Left lung (tissue), 10 donors: ENCODE measurements around the gene DARS2. TPM values are rescaled to one million over a fixed set of nuclear protein-coding genes. Genes with fewer than 3 reads are reported as not detected.
"Not testable (repeated sequence)": the region's sequence is repeated elsewhere in the genome, so short reads cannot be mapped to it uniquely, and the experiment has no call there.

Source experiments
- ATAC-seq: fragments of 200-7000 bp; cut with Tn5 transposase; one replicate; pipeline ENCODE4 v1.9.1; 2020; ENCODE audit warnings: moderate library complexity
- DNase-seq, 4 donors: peaks; one replicate each; pipeline ENCODE4 v3.0.0-alpha.2; 2013 to 2020
- H3K27ac ChIP-seq, 2 donors: fragments of 200-600 bp; sonication (generic) in 1 of 2; one replicate each; pipeline versions ENCODE4 v1.5.0 to v1.8.0; 2020 to 2021
- H3K27me3 ChIP-seq, 2 donors: fragments of 200-600 bp; sonication (generic) in 1 of 2; one replicate each; pipeline versions ENCODE4 v1.5.0 to v1.8.0; 2020 to 2021
- H3K36me3 ChIP-seq, 2 donors: fragments of 200-600 bp; sonication (generic) in 1 of 2; one replicate each; pipeline versions ENCODE4 v1.5.0 to v1.8.0; 2020 to 2021
- H3K4me1 ChIP-seq, 2 donors: fragments of 200-600 bp; one replicate each; pipeline ENCODE4 v1.8.0; 2021
- H3K4me3 ChIP-seq, 2 donors: fragments of 200-600 bp; sonication (generic) in 1 of 2; one replicate each; pipeline versions ENCODE4 v1.5.0 to v1.8.0; 2020 to 2021; ENCODE audit warnings: mild to moderate bottlenecking in 1 of 2
- H3K9me3 ChIP-seq, 2 donors: fragments of 200-600 bp; sonication (generic) in 1 of 2; one replicate each; pipeline versions ENCODE4 v1.5.0 to v1.8.0; 2020 to 2021
- intact Hi-C, 2 donors: fragments of 100-400 bp; cut with DNase I; formaldehyde crosslinking; loops; one replicate each; pipeline versions ENCODE4 v1.11.2 to v1.14.2; 2022
- polyA plus RNA-seq, 6 donors: library from polyadenylated mRNA; unstranded; fragments of 120-200 nt; gene quantifications; one replicate each; pipeline ENCODE4 v1.2.1, GENCODE V29; 2013; ENCODE audit not compliant: insufficient read length in 6 of 6
- total RNA-seq, 2 donors: library from RNA; stranded (reverse); fragmentation: NEBNext Ultra II Directional; extraction: Animal tissue kit (Norgen Biotek cat#: 25700); gene quantifications; one replicate each; pipeline ENCODE4 v1.2.1, GENCODE V29; 2021
- TF ChIP-seq, protein P1 (sequence below), 2 donors: fragments of 200-600 bp; sonication (generic) in 1 of 2; IDR thresholded peaks; one replicate each; pipeline versions ENCODE4 v1.5.0 to v1.8.0; 2021; ENCODE audit warnings: antibody characterized with exemption in 2 of 2
- donor health status: DM: no; HTN: yes; CAD: no.
- donor health status: DM: no; HTN: no; CAD: no.

DARS2 gene
- total and polyA plus RNA-seq, 8 donors, result 19.9 to 24.7 (median 21.3) TPM

DNA sequence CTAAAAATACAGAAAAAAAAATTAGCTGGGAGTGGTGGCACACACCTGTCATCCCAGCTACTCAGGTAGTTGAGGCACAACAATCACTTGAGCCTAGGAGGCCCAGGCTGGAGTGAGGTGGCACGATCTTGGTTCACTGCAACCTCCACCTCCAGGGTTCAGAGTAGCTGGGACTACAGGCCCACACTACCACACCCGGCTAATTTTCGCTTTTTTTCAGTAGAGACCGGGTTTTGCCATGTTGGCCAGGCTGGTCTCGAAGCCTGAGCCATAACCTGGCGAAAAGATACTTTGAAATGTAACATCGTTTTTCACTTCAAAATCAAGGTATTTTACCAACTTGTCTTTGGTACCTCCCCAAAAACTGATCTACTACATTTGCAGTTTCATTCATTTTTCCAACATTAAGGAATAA lies 37.3 kb downstream of the DARS2 start:
- H3K4me3 ChIP-seq, result no peak overlapping the region
- intact Hi-C loops, result no loop called here
- TF ChIP-seq, protein P1, sequence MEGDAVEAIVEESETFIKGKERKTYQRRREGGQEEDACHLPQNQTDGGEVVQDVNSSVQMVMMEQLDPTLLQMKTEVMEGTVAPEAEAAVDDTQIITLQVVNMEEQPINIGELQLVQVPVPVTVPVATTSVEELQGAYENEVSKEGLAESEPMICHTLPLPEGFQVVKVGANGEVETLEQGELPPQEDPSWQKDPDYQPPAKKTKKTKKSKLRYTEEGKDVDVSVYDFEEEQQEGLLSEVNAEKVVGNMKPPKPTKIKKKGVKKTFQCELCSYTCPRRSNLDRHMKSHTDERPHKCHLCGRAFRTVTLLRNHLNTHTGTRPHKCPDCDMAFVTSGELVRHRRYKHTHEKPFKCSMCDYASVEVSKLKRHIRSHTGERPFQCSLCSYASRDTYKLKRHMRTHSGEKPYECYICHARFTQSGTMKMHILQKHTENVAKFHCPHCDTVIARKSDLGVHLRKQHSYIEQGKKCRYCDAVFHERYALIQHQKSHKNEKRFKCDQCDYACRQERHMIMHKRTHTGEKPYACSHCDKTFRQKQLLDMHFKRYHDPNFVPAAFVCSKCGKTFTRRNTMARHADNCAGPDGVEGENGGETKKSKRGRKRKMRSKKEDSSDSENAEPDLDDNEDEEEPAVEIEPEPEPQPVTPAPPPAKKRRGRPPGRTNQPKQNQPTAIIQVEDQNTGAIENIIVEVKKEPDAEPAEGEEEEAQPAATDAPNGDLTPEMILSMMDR (IDR thresholded peaks at IDR 0.05), result no peak

GRCh38 chr1:173862146-173862768 lies 37.8 kb downstream of the DARS2 start:
- H3K4me1 ChIP-seq, result peaks cover 20 to 37% of the 10 kb centered on the region in 2 donors
- DNase-seq, H3K27me3 ChIP-seq, H3K4me3 ChIP-seq, H3K9me3 ChIP-seq, H3K27ac ChIP-seq, intact Hi-C loops, ATAC-seq: not testable (repeated sequence)
- peaks cover 3 to 90% of the 10 kb centered on the region in 2 donors for H3K36me3 ChIP-seq

More for the DNA sequence above, 37.3 kb downstream of the DARS2 start:
- H3K27ac ChIP-seq, result no peak overlapping the region
- DNase-seq (no peak), ATAC-seq (no peak)
- H3K9me3 ChIP-seq, result no peaks in the 10 kb centered on the region
- H3K36me3 ChIP-seq, result peaks cover 3 to 94% of the 10 kb centered on the region in 2 donors
- peaks cover 16 to 32% of the 10 kb centered on the region in 2 donors for H3K4me1 ChIP-seq
- no peaks in the 10 kb centered on the region for H3K27me3 ChIP-seq

GRCh38 chr1:173862769-173863223 lies 38.3 kb downstream of the DARS2 start:
- no peak overlapping the region for H3K4me3 ChIP-seq
- no peaks in the 10 kb centered on the region for H3K9me3 ChIP-seq
- DNase-seq, result no peak
- H3K27me3 ChIP-seq, result no peaks in the 10 kb centered on the region
- no peak for ATAC-seq
- H3K4me1 ChIP-seq, result peaks cover 20 to 38% of the 10 kb centered on the region in 2 donors
- peaks cover 3 to 84% of the 10 kb centered on the region in 2 donors for H3K36me3 ChIP-seq
- TF ChIP-seq, protein P1 (IDR thresholded peaks at IDR 0.05), result no peak
- intact Hi-C loops, result no loop called here
- H3K27ac ChIP-seq, result no peak overlapping the region

DNA sequence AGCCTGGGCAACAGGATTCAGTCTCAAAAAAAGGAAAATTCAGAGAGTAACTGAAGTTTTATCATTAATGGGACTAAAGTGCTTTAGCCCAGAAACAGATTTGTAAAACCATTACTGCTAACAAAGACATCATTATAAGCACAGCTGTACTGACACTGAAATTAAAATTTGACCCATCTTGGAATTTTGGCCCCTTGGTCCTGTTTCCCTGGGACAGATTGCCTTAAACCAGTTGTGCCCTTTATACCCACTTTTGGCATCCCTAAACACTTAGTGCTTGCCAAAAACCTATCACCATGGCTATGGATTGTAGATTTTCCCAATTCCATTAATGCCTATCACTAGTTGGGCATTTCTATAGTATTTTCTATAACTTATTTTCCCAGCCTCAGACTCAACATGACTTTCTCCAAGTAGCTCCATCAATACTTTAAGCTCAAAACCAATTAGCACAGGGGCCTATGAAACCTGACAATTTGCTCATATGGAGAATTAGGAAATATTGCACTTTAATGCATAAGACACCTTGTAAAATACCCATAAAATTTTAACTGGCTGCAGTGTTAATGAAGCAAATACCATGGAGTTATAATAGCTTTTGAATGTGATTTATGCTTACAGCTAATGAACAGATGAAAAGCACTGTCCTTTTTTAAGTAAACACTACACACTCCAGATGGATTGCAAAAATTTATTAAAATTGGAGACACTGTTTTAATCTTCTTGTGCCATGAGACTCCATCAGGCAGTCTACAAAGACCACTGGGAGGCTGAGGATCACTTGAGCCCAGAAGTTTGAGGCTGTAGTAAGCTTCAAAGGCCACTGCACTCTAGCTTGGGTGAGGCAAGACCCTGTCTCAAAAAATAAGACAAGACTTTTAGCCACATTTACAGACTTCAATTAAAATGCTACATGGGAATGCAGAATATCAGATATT lies 39.0 kb downstream of the DARS2 start:
- no peak for ATAC-seq
- TF ChIP-seq, protein P1 (IDR thresholded peaks at IDR 0.05), result no peak

GRCh38 chr1:173864179-173864867 lies 39.9 kb downstream of the DARS2 start:
- intact Hi-C loops, result no loop called here
- TF ChIP-seq, protein P1 (IDR thresholded peaks at IDR 0.05), result no peak
- DNase-seq (no peak), ATAC-seq (no peak)
- H3K36me3 ChIP-seq, result peaks cover 3 to 69% of the 10 kb centered on the region in 2 donors
- peak overlapping the region in 1 of 2 donors; percentile 18 for H3K27ac ChIP-seq
- H3K4me3 ChIP-seq, result peak overlapping the region in 1 of 2 donors; percentile 87
- H3K4me1 ChIP-seq, result peaks cover 23 to 44% of the 10 kb centered on the region in 2 donors
- H3K27me3 ChIP-seq, result no peaks in the 10 kb centered on the region
- no peaks in the 10 kb centered on the region for H3K9me3 ChIP-seq

More for the DNA sequence above, 39.0 kb downstream of the DARS2 start:
- peaks cover 20 to 38% of the 10 kb centered on the region in 2 donors for H3K4me1 ChIP-seq
- peak overlapping the region in 1 of 2 donors; percentile 87 for H3K4me3 ChIP-seq
- H3K27me3 ChIP-seq, result no peaks in the 10 kb centered on the region
- intact Hi-C loops, result no loop called here
- H3K36me3 ChIP-seq, result peaks cover 3 to 77% of the 10 kb centered on the region in 2 donors
- DNase-seq, result no peak
- no peak overlapping the region for H3K27ac ChIP-seq
- H3K9me3 ChIP-seq, result no peaks in the 10 kb centered on the region
